Cortex of kidney (tissue), 1 donor: ENCODE data around the gene SLIT1.

ENCODE experiments used
- DNase-seq: peaks from one replicate; lab custom pipeline; 2025; lab: John Stamatoyannopoulos, UW

Gene SLIT1

GRCh38 chr10:96968682-96969423 is 216.9 kb downstream of the SLIT1 start:
- no peak for DNase-seq

GRCh38 chr10:96967847-96968246 is 217.9 kb downstream of the SLIT1 start:
- DNase-seq, result no peak

GRCh38 chr10:96964131-96964530 is 221.6 kb downstream of the SLIT1 start:
- DNase-seq, result no peak

GRCh38 chr10:96960872-96961271 is 224.9 kb downstream of the SLIT1 start:
- DNase-seq, result no peak

DNA sequence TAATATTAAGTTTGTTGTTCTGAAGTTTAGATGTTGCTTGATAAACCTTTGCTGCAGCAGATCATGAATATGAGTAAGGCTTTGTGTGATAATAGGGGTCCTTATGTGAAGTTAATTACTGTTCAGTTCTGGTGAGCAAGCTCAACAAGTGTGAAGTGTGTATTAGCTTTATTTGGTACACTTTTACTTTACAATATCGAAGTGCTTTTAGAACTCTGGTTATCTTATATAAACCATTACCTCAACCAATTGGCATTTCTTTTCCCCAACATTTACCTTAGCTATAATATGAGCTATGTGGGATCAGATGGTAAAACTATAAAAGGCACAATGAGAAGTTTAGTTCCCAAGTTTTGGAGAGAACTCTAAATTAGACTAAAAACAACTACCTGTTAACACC is 226.0 kb downstream of the SLIT1 start:
- DNase-seq, result no peak

- no peak for DNase-seq
Observed at GRCh38 chr10:96958071-96958470, 227.7 kb downstream of the SLIT1 start.

DNA sequence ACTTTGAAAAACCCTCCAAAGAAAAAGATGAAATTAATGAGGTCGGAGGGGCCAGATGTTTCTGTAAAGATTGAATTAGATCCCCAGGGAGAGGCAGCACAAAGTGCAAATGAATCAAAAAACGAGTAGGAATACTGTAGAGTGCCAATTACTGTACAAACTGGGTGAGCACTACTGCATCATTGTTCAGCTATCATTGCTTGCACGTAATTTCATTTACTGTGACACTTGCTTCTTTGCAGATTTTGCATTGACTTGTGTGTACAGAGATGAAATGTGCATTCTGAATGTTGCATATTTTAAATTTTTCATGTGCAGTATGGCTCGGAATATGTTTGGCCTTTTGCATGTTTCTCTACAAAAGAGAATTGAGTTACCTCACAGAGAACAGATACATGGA is 230.0 kb downstream of the SLIT1 start:
- no peak for DNase-seq

GRCh38 chr10:96951954-96952353 is 233.8 kb downstream of the SLIT1 start:
- DNase-seq, result no peak

DNA sequence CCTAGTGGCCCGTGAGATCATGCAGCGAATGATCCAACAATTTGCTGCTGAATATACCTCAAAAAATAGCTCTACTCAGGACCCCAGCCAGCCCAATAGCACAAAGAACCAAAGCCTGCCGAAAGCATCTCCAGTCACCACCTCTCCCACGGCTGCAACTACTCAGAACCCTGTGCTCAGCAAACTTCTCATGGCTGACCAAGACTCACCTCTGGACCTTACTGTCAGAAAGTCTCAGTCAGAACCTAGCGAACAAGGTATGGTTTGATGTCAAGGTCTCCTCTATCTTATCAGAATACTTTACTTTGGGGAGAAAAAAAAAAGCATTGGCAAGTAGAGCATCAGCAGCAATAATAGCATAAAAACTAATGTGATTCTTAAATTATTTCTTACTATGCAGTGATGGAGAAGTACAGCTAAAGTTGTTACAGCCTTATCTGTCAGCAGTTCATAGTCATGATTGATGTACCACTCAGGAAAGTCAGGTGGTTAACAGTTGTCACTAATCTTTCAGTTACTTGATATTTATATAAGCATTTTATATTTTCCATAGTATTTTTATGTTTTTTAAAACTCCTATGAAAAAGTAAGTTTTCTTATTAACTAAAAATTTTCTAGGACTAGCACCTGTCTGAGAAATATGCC is 236.6 kb downstream of the SLIT1 start:
- no peak for DNase-seq
